Measurements from ENCODE around the gene CCDC192.

- TF ChIP-seq NFYB (CRISPR knock-in tag; conservative IDR thresholded peaks at IDR 0.05; ENCODE audit: low read depth) (no peak), MAX (CRISPR knock-in tag; IDR thresholded peaks at IDR 0.05) (no peak), ZNF396 (CRISPR knock-in tag; IDR thresholded peaks at IDR 0.05; ENCODE audit: borderline replicate concordance) (no peak), ATF3 (CRISPR knock-in tag; conservative IDR thresholded peaks at IDR 0.05) (no peak), CTCF (IDR thresholded peaks at IDR 0.05) (no peak), USF1 (CRISPR knock-in tag; IDR thresholded peaks at IDR 0.05) (no peak)
These were observed 51.1 kb downstream of the CCDC192 start for GRCh38 chr5:127754259-127754658.

Measured in WTC11 (cell line).